NCI-H2196 treated with DMSO at 0.1 percent for 48 hours (cell line): ENCODE measurements around the gene SCARF1.

ENCODE experiments used
- DNase-seq: peaks from one replicate; lab custom pipeline; 2025; ENCODE audit not compliant: unreplicated experiment; lab: John Stamatoyannopoulos, UW

SCARF1 gene

DNA sequence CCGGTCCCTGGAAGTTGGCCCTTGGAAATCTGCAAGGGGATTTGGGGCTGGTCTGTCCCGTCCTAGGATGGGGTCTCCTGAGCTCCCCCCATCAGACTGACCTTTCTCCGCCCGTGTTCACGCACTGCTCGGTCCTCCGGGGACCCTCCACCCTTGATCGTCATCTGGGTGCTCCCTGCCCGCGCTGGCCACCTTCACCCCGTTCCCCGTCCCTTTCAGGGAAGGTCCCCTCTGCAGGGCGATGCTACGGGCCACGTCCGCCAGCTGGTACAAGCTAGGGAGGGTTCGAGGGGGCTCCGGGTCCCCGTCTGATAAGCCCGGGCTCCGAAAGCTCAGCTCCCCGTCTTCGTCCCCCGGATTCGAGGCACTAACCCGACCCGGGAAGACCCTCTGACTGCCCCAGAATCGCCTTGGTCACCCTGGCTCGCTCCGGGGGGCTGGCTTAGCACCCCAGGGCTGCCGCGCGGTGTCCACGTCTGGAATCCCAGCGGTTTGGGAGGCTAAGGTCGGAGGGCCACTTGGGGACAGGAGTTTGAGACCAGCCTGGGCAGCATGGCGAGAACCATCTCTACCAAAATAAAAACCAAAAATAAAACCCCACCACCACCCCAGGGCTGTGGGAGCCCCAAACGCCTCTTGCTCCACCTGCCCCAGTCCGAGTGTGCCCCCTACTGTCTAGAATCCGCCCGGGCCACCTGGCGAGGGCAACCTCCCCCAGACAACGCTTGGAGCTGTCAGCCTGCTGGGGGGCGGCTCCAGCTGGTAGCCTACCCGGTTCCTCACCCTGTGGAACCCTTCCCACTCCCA is 15.8 kb downstream of the SCARF1 start:
- DNase-seq, result no peak

DNA sequence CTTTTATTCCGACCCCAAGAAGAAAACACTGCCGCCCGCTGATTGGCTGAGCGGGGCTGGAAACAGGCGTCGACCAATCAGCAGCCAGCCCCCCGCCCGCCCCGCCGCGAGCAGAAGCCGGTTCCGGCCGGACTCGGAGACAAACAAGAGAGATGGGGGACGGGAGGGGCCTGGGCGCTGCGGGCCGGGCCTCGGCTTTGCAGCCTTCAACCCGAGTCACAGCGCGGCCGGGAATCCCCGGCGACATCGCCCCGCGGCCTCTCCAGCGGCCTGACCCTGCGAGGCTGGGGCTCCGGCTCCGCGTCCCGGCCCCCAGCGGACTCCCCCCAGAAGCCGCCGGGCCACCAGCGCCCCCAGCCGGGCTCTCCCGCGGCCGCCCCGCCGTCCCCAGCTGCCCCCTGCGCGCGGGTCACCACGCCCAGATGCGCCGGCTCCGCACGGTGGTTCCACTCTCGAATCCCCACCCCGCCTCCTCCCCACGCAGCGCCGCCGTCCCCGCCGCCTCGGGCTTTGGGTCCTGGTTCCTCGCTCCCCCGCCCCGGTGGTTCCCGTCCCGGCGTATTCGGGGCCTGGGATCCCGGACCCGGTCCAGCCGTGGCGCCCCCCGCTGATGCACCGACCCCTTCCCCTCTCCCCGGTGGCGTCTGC is 16.6 kb downstream of the SCARF1 start:
- DNase-seq, result peak; percentile 78

DNA sequence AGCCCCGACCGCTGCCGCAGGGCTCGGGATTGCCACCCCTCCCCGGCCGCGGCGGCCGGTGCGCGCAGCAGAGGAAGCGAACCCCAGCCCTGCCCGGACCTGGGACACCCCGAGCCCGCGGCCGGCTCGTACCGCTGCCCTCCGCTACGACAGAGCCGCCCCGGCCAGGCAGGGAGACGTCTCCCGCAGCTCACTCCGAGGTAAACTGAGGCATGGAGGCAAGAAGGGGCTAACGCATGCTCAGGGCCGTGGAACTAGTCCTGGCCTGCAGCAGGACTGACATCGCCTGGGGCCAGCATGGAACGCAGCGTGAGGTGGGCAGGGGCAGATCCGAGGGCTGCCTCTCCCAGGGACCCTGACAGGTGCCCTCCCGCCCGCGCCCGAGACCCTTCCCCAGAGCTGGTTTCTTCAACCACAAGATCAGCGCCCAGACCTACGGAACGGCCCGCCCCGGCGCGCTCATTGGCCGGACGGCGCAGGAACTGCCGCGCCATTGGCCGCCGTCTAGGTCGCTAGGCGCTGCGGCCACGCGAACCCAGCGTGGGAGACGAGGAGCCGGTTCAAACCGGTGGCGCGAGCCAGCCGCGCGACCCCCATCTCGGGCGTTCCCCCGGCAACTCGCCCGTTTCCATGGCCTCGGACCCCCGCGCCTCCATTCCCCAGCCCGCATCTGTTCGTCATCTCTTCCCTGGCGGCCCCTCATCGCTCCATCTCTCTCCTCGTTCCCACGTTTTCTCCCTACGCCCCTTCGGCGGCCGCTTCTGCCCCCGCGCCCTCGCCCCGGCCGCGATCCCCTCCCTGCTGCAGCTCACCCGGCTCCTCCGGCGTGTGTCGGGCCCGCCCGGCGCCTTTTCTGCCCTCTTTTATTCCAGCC is 17.3 kb downstream of the SCARF1 start, which contains the start of gene SLC43A2:
TSS of gene SLC43A2 (minus strand) at position 853 of the 874 bp plus-strand sequence. CDS start 960 bp downstream, outside the sequence.
- DNase-seq, result peak; percentile 43

DNA sequence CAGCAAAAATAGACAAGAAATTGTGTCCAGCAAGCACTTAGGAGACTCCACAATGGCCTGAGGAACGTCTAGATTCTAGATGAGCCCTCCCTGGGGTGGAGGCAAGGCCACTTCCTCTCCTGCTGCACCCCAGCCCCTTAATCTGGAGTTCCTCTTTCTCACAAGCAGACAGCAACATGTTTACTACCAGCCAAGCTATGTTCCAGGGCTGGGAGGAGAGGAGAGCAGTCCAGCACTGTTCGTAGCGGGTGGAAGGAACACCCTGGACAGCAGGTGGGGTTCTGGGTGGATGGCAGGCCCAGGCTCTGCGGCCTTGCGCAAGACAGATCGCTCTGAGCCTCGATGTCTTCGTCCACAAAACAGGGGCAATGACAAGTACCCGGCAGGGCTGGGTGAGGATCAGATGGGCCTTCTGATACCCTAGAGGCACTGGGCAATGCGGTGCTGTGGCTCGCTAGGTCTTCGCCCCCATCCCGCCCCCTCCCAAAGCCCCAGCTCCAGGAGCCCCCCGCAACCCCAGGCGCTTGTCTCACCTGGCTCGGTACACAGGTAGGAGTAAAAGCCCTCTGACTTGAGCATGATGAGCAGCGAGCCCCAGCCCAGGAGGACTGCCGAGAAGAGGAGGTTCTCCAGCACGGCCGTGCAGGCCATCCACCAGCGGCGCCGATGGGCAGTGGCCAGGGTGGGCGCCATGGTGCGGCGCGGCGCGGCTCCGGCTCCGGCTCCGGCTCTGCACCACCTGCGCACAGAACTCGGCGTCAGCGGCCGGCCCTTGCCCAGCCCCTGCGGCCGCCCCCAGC is 18.1 kb downstream of the SCARF1 start:
- no peak for DNase-seq

DNA sequence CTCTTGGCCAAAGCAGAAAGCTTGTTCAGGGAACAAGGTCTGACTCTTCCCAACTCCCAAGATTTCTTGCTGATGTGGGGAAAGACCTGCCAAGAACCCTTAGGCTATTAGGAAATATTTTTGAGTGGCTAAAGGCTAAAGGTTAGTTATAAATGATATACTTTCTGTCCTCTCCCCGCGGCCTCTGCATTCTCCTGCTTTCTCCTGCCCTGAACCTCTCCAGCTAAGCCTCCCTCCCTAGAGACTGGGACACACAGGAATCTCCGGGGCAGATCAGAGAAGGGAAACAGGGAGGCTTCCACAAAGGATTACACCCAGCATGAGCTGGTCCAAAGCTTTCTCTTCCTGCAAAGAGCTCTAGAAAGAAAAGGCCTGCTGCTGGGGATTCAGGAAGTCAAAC is 19.2 kb downstream of the SCARF1 start:
- no peak for DNase-seq

- no peak for DNase-seq
Observed at GRCh38 chr17:1625581-1625980, 20.0 kb downstream of the SCARF1 start.

DNA sequence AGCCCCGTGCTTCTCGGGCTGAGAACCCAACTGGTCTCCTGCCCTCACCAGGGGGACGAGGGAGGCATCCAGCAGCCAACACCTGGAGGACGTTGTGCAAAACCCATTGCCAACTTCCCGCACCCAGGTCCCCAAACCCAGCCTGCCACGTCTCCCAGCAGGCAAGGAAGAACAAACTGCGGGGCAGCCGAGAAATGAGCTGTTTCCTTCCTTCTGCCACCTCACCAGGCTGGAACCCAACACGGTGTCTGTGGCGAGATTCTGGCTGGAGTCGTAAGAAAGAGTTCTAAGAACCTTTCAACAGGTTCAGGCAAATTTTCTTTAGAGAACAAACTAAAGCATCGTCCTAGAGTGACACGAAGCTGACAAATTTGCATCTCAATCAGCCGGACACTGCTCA is 20.5 kb downstream of the SCARF1 start:
- DNase-seq, result no peak

DNA sequence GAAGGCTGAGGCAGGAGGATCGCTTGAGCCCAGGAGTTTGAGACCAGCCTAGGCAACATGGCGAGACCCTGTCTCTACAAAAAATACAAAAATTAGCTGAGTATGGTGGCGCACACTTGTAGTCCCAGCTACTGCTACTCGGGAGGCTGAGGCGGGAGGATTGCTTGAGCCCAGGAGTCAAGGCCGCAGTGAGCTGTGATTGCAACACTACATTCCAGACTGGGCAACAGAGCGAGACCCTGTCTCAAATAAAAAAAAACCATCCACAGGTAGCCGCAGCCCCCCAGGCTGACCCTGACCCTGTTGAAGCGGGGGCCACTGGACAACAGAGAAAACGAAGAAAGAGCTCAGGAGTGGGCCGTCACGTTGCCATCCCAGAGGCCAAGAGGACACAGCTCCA is 20.9 kb downstream of the SCARF1 start:
- no peak for DNase-seq

GRCh38 chr17:1623057-1623630 is 22.4 kb downstream of the SCARF1 start:
- no peak for DNase-seq

- DNase-seq, result no peak
Observed at GRCh38 chr17:1621273-1621954, 24.1 kb downstream of the SCARF1 start.

DNA sequence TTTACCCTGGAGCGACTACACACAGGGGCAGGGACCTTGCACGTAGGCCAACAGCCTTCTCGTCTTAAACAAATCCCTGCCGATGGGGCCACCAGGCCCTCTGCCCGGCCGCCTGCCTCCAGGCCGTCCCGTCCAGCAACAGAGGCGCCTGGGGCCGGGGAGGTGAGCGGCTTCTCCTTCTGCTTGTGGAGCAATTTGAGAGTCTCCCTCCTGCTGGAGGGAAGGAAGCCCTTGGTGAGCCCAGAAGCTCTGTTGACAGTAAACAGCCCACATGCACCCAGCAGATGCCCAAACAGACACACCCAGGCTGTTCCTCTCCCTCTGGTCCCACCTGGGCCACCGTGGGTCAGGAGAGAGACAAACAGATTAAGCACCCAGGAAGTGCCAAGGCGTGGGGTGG is 25.0 kb downstream of the SCARF1 start:
- DNase-seq, result no peak

DNA sequence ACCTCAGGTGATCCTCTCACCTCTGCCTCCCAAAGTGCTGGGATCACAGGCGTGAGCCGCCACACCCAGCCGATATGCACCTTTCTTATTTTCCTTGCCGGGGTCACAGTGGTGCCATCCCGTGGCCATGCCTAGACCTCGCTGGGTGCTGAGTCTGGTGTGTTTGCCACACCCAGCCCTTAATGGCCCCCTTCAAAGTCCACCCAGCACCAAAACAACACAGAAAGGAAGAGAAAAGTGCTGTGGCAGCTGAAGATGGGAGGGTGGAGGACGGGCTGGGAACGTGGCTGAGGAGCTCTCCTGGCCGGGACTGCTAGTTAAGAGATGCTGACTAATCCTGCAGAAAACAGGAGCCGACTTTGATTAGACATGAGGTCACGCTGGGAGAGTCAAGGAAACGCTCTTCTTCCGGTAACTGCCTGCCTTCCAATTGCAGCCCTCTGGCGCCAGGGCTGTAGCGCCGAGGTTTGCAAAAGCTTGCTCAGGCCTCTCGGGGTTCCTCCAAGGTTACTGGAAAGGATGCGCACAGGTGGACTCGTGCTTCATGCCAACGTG is 27.8 kb downstream of the SCARF1 start:
- no peak for DNase-seq

DNA sequence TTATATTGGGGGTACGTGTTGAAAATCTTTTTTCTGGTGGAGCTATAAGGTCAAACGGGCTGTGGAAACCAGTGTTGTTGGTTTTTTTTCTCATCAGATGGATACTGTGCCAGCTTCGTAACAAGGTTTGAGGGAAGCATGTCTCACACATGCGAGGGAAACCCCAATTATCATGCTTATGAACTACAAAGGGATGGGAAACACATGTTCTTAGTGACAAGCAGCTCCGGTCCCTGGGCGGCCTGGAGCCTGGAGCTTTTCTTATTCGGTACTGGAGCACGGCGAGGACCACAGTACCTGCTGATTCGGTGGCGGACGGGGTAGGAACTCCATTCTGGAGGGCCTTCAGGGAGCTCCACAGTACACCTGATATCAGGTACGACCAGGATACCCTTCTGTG is 29.4 kb downstream of the SCARF1 start:
- DNase-seq, result no peak

DNA sequence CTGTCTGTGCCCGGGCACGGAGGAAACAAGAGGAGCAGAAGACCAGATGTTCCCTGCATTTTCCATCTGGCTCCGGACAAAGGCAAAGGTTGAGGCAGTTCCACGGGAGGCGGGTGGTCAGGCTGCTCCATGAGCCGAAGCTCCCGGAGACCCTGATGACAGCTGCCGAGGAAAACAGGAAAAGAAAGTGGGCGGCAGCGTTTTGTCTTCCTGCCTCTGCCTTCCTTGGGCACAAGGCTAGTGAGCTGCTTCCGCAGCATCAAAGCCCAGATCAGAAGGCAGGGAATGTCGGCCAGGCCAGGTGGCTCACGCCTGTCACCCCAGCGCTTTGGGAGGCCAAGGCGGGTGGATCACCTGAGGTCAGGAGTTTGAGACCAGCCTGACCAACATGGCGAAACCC is 33.1 kb downstream of the SCARF1 start:
- DNase-seq, result no peak

DNA sequence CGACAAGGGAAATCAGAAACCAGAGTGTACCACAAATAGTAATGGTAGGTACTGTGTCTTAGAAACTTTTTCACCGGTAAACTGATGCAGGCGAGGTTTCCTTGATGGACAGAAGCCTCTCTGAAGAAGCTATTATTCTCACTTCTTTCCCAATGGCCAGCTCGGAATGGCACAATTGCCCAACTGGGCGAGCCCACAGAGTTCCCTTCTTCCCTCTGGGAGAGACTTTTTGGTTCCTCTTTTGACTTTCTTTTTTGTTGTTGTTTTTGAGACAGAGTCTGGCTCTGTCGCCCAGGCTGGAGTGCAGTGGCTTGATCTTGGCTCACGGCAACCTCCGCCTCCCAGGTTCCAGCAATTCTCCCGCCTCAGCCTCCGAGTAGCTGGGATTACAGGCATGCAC is 33.8 kb downstream of the SCARF1 start:
- no peak for DNase-seq

GRCh38 chr17:1608676-1609075 is 36.9 kb downstream of the SCARF1 start:
- no peak for DNase-seq

DNA sequence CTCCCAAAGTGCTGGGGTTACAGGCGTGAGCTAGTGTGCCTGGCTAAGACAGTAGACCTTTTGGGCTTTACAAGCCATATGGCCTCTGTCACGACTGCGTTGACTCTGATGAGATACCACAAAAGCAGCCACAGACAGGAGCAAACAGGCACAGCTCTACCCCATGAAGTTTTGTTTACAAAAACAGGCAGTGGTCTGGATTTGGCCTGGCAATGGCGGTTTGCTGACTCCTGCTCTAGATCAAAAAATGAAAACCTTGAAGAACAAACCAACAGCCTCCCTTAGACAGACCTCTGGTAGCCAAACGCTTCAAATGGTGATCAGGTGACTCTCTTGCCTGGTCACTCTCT is 37.6 kb downstream of the SCARF1 start:
- no peak for DNase-seq

- DNase-seq, result no peak
Observed at GRCh38 chr17:1606352-1606985, 39.1 kb downstream of the SCARF1 start.

DNA sequence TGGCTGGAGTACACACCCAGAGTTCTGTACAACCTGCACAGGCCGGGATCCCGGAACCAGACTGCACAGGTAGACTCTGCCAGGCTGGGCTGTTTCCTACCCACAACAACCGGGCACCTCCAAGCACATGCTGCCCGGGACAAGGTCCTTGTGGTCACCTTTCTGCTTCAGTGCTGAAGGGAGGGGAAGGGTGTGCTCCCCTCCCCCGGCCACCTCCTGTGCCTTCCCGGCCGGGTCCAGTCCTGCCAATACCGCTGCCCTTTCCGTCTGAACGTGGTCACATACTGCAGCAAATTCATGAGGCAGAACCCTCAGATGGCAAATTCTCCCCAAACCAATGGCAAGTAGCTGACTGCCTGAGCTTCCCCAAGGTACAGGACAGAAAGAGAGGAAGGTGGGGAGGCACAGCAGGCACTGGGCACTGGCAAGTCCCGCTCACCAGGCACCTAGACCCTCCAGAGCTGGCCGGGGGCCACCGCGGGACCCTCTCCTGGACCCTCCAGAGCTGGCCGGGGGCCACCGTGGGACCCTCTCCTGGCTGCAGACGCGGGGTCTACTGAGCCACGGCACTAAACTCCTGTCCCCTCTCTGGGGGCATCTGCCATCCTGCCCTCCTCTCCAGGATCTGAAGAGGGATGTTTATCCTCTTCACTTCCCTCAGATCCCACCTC is 39.7 kb downstream of the SCARF1 start:
- no peak for DNase-seq
